Esophagus (tissue), 2 donors: Measurements from ENCODE around the gene HEPACAM. TPM values are rescaled to one million over a fixed set of nuclear protein-coding genes. Genes with fewer than 3 reads are reported as not detected.

Experiments used
- H3K27ac ChIP-seq, 2 donors: one replicate each; pipeline ENCODE4 v1.5.1; 2013; ENCODE audit warnings: low read depth in 2 of 2, mild to moderate bottlenecking in 2 of 2, inconsistent platforms in 1 of 2, low read length in 1 of 2, moderate library complexity in 1 of 2
- H3K27me3 ChIP-seq, 2 donors: one replicate each; pipeline ENCODE4 v1.6.1; 2013; ENCODE audit warnings: low read length in 2 of 2, control low read depth in 1 of 2, mild to moderate bottlenecking in 1 of 2; ENCODE audit not compliant: insufficient read depth in 2 of 2, control insufficient read depth in 1 of 2
- H3K36me3 ChIP-seq, 2 donors: one replicate each; pipeline ENCODE4 v1.6.1; 2013; ENCODE audit warnings: low read length in 1 of 2; ENCODE audit not compliant: control insufficient read depth in 2 of 2, insufficient read depth in 2 of 2
- H3K4me1 ChIP-seq, 2 donors: one replicate each; pipeline ENCODE4 v1.6.1; 2013; ENCODE audit warnings: low read length in 1 of 2; ENCODE audit not compliant: control insufficient read depth in 2 of 2, insufficient read depth in 2 of 2
- H3K4me3 ChIP-seq, 2 donors: one replicate each; pipeline ENCODE4 v1.5.1; 2013; ENCODE audit warnings: low read length in 2 of 2, mild to moderate bottlenecking in 2 of 2, low read depth in 1 of 2, moderate library complexity in 1 of 2
- H3K9me3 ChIP-seq, 2 donors: one replicate each; pipeline ENCODE4 v1.6.1; 2013; ENCODE audit warnings: mild to moderate bottlenecking in 2 of 2, low read depth in 1 of 2, low read length in 1 of 2, moderate library complexity in 1 of 2; ENCODE audit not compliant: control insufficient read depth in 2 of 2, insufficient read depth in 1 of 2
- WGBS, 2 donors: extraction: QIAGEN DNeasy Blood & Tissue Kit; methylation state at CpG; one replicate each; pipeline ENCODE4 v1.1.7; 2013; 5-methylcytosine and 5-hydroxymethylcytosine counted together
- polyA plus RNA-seq, 2 donors: library from polyadenylated mRNA; stranded (reverse); fragments of 200-250 nt; gene quantifications; one replicate each; pipeline ENCODE4 v1.2.3, GENCODE V29; 2013
- donor health status: healthy with polysubstance abuse.
- donor health status: Bipolar disorder and iron deficiency.

HEPACAM gene
- polyA plus RNA-seq, 2 donors = 0.02 TPM

- Histone ChIP-seq H3K9me3 (no peaks in the 10 kb centered on the region), H3K36me3 (no peaks in the 10 kb centered on the region), H3K27ac (no peak overlapping the region), H3K27me3 (peaks cover 0 to 4% of the 10 kb centered on the region in 2 donors), H3K4me1 (peaks cover 0 to 7% of the 10 kb centered on the region in 2 donors), H3K4me3 (no peak overlapping the region)
- WGBS, 2 donors = 77 to 85% methylated on average over 8 of the region's 8 CpGs
These were observed 61.9 kb downstream of the HEPACAM start for GRCh38 chr11:124873951-124874350.

- H3K27ac ChIP-seq = no peak overlapping the region
- 22 to 24% methylated on average over 9 of the region's 9 CpGs for WGBS, 2 donors
- no peak overlapping the region for H3K4me3 ChIP-seq
- H3K4me1 ChIP-seq = peaks cover 0 to 9% of the 10 kb centered on the region in 2 donors
- no peaks in the 10 kb centered on the region for H3K36me3 ChIP-seq
- H3K27me3 ChIP-seq = peaks cover 4 to 10% of the 10 kb centered on the region in 2 donors
- H3K9me3 ChIP-seq = no peaks in the 10 kb centered on the region
These were observed 63.1 kb downstream of the HEPACAM start for GRCh38 chr11:124872741-124873140.

GRCh38 chr11:124872280-124872679 is 63.6 kb downstream of the HEPACAM start:
- Histone ChIP-seq H3K4me1 (peaks cover 0 to 9% of the 10 kb centered on the region in 2 donors), H3K4me3 (no peak overlapping the region), H3K27ac (no peak overlapping the region), H3K36me3 (no peaks in the 10 kb centered on the region), H3K27me3 (peaks cover 4 to 10% of the 10 kb centered on the region in 2 donors), H3K9me3 (no peaks in the 10 kb centered on the region)
- WGBS, 2 donors = 48 to 55% methylated on average over 8 of the region's 8 CpGs

GRCh38 chr11:124870430-124870829 is 65.4 kb downstream of the HEPACAM start:
- peaks cover 4% of the 10 kb centered on the region in 2 donors for H3K4me1 ChIP-seq
- WGBS, 2 donors = 54 to 58% methylated on average over 7 of the region's 7 CpGs
- H3K9me3 ChIP-seq = peaks cover 0 to 6% of the 10 kb centered on the region in 2 donors
- peaks cover 5 to 22% of the 10 kb centered on the region in 2 donors for H3K27me3 ChIP-seq
- no peaks in the 10 kb centered on the region for H3K36me3 ChIP-seq
- no peak overlapping the region for H3K27ac ChIP-seq
- no peak overlapping the region for H3K4me3 ChIP-seq

- H3K27ac ChIP-seq = no peak overlapping the region
- 58 to 59% methylated on average over 14 of the region's 14 CpGs for WGBS, 2 donors
- H3K4me1 ChIP-seq = peaks cover 4 to 6% of the 10 kb centered on the region in 2 donors
- peaks cover 10 to 27% of the 10 kb centered on the region in 2 donors for H3K27me3 ChIP-seq
- no peaks in the 10 kb centered on the region for H3K36me3 ChIP-seq
- peaks cover 0 to 6% of the 10 kb centered on the region in 2 donors for H3K9me3 ChIP-seq
- no peak overlapping the region for H3K4me3 ChIP-seq
These were observed 65.9 kb downstream of the HEPACAM start for GRCh38 chr11:124869856-124870387.

- no peak overlapping the region for H3K27ac ChIP-seq
- peaks cover 13 to 30% of the 10 kb centered on the region in 2 donors for H3K27me3 ChIP-seq
- H3K36me3 ChIP-seq = no peaks in the 10 kb centered on the region
- 5% methylated on average over 16 of the region's 16 CpGs for WGBS, 2 donors
- H3K9me3 ChIP-seq = peaks cover 0 to 6% of the 10 kb centered on the region in 2 donors
- peaks cover 4 to 6% of the 10 kb centered on the region in 2 donors for H3K4me1 ChIP-seq
- no peak overlapping the region for H3K4me3 ChIP-seq
These were observed 66.5 kb downstream of the HEPACAM start for GRCh38 chr11:124869331-124869730.

Other genes with a start within 250 kb of the HEPACAM start
- 1 to 10 TPM; 1.6 to 3.1 TPM for gene NRGN, start 196.1 kb downstream of the HEPACAM start, polyA plus RNA-seq
- gene VSIG2, start 183.8 kb downstream of the HEPACAM start, polyA plus RNA-seq = 10 to 100 TPM in 1 of 2 donors, 1 to 10 TPM in 1; 9.7 to 51.4 TPM
- gene ESAM, start 173.8 kb downstream of the HEPACAM start, polyA plus RNA-seq = 10 to 100 TPM; 16.8 to 34.1 TPM
- 1 to 10 TPM; 3.8 to 9.3 TPM for gene MSANTD2, start 135.6 kb downstream of the HEPACAM start, polyA plus RNA-seq
- 10 to 100 TPM in 1 of 2 donors, 1 to 10 TPM in 1; 8.6 to 20.6 TPM for gene ROBO3, start 70.6 kb downstream of the HEPACAM start, polyA plus RNA-seq
- gene ROBO4, start 38.2 kb downstream of the HEPACAM start, polyA plus RNA-seq = 1 to 10 TPM; 3.2 TPM
- gene HEPN1, start 16.8 kb downstream of the HEPACAM start, polyA plus RNA-seq = not detected
- under 1 TPM; 0.69 to 0.87 TPM for gene CCDC15, start 18.2 kb upstream of the HEPACAM start, polyA plus RNA-seq
- gene SLC37A2, start 127.3 kb upstream of the HEPACAM start, polyA plus RNA-seq = 10 to 100 TPM; 21.7 to 27.0 TPM
- gene TMEM218, start 175.6 kb upstream of the HEPACAM start, polyA plus RNA-seq = 10 to 100 TPM; 11.5 to 18.8 TPM
- under 1 TPM; 0.24 to 0.43 TPM for gene PKNOX2, start 228.7 kb upstream of the HEPACAM start, polyA plus RNA-seq